Measurements from ENCODE around the gene GATA1. TPM values are rescaled to one million over a fixed set of nuclear protein-coding genes. Genes with fewer than 3 reads are reported as not detected.

Gene GATA1
- polyA plus RNA-seq, 1 of the 3 experiments (the other 2 are of a cell fraction) = not detected

- Histone ChIP-seq H3K4me1 (ENCODE audit: control insufficient read depth in 1 of 2, insufficient read depth in 2 of 2, low read depth in 1 of 2, low read length in 1 of 2) (peaks cover 4 to 10% of the 10 kb centered on the region in 2 experiments; a peak in 1 of 4 replicates), H3K9ac (peak within 1 kb of the TSS; percentile 89), H3K79me2 (ENCODE audit: insufficient read depth) (no peaks in the 10 kb centered on the region), H3K9me3 (no peaks in the 10 kb centered on the region), H3K36me3 (replicated peaks in 1 of 2; ENCODE audit: control insufficient read depth in 1 of 2, insufficient read depth in 2 of 2, low read length in 1 of 2) (no peaks in the 10 kb centered on the region), H3K27ac (ENCODE audit: low read depth in 2 of 2, low read length in 1 of 2) (peak within 1 kb of the TSS; percentile 94 to 95), H3F3A (replicated peaks; ENCODE audit: insufficient read depth) (no peaks in the 10 kb centered on the region), H2AFZ (ENCODE audit: low read depth) (peak within 1 kb of the TSS; percentile 88), H3K4me2 (peak within 1 kb of the TSS; percentile 68), H3K27me3 (ENCODE audit: insufficient read depth) (no peaks in the 10 kb centered on the region; the same call in 1 of the 2 replicates), H3K9me2 (no peaks in the 10 kb centered on the region), H3K4me3 (ENCODE audit: low read depth in 2 of 2, low read length in 1 of 2) (peak within 1 kb of the TSS; percentile 63 to 82), H4K20me1 (ENCODE audit: insufficient read depth) (no peaks in the 10 kb centered on the region)
- ChIA-PET CTCF (interaction anchor here (1.0 kb wide), 1 partner anchor 170 kb away, joined by 3 read pairs; no protein-coding TSS in a partner anchor), POLR2A (interaction anchor here (0.6 to 2.1 kb wide), 2 partner anchors 64 to 178 kb away, joined by 3 to 8 read pairs; no protein-coding TSS in a partner anchor)
- TF ChIP-seq, protein P1, sequence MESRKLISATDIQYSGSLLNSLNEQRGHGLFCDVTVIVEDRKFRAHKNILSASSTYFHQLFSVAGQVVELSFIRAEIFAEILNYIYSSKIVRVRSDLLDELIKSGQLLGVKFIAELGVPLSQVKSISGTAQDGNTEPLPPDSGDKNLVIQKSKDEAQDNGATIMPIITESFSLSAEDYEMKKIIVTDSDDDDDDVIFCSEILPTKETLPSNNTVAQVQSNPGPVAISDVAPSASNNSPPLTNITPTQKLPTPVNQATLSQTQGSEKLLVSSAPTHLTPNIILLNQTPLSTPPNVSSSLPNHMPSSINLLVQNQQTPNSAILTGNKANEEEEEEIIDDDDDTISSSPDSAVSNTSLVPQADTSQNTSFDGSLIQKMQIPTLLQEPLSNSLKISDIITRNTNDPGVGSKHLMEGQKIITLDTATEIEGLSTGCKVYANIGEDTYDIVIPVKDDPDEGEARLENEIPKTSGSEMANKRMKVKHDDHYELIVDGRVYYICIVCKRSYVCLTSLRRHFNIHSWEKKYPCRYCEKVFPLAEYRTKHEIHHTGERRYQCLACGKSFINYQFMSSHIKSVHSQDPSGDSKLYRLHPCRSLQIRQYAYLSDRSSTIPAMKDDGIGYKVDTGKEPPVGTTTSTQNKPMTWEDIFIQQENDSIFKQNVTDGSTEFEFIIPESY (IDR thresholded peaks at IDR 0.05; ENCODE audit: borderline replicate concordance, low read depth) = peak; percentile 92
- TF ChIP-seq, protein P2, sequence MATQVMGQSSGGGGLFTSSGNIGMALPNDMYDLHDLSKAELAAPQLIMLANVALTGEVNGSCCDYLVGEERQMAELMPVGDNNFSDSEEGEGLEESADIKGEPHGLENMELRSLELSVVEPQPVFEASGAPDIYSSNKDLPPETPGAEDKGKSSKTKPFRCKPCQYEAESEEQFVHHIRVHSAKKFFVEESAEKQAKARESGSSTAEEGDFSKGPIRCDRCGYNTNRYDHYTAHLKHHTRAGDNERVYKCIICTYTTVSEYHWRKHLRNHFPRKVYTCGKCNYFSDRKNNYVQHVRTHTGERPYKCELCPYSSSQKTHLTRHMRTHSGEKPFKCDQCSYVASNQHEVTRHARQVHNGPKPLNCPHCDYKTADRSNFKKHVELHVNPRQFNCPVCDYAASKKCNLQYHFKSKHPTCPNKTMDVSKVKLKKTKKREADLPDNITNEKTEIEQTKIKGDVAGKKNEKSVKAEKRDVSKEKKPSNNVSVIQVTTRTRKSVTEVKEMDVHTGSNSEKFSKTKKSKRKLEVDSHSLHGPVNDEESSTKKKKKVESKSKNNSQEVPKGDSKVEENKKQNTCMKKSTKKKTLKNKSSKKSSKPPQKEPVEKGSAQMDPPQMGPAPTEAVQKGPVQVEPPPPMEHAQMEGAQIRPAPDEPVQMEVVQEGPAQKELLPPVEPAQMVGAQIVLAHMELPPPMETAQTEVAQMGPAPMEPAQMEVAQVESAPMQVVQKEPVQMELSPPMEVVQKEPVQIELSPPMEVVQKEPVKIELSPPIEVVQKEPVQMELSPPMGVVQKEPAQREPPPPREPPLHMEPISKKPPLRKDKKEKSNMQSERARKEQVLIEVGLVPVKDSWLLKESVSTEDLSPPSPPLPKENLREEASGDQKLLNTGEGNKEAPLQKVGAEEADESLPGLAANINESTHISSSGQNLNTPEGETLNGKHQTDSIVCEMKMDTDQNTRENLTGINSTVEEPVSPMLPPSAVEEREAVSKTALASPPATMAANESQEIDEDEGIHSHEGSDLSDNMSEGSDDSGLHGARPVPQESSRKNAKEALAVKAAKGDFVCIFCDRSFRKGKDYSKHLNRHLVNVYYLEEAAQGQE (IDR thresholded peaks at IDR 0.05; ENCODE audit: low read depth, low read length) = no peak
- peak; percentile 98 for TF ChIP-seq CHD2 (IDR thresholded peaks at IDR 0.05; ENCODE audit: low read length, partially characterized antibody)
- TF ChIP-seq RFX5 (IDR thresholded peaks at IDR 0.05; ENCODE audit: low read length) = no peak
- TF ChIP-seq JUND (IDR thresholded peaks at IDR 0.05) = no peak
- TF ChIP-seq GATA2 (CRISPR knock-in tag; IDR thresholded peaks at IDR 0.05) = no peak
- TF ChIP-seq FOSL2 (IDR thresholded peaks at IDR 0.05; ENCODE audit: borderline replicate concordance, low read depth) = no peak
- TF ChIP-seq NFIC (IDR thresholded peaks at IDR 0.05; ENCODE audit: borderline replicate concordance) = no peak
- no peak for TF ChIP-seq IRF3 (IDR thresholded peaks at IDR 0.05; ENCODE audit: low read depth, low read length)
- TF ChIP-seq TAF1 (IDR thresholded peaks at IDR 0.05; ENCODE audit: borderline replicate concordance, low read depth, low read length) = no peak
- TF ChIP-seq RCOR1 (IDR thresholded peaks at IDR 0.05; ENCODE audit: low read length) = no peak
- TF ChIP-seq NRF1 (IDR thresholded peaks at IDR 0.05; ENCODE audit: low read depth, low read length) = peak; percentile 40
- TF ChIP-seq POLR2AphosphoS5 (IDR thresholded peaks at IDR 0.05; ENCODE audit: low read depth, low read length) = peak; percentile 58; the same call in 1 of the 2 replicates
- TF ChIP-seq SMC3 (IDR thresholded peaks at IDR 0.05; ENCODE audit: low read depth, low read length) = no peak
- TF ChIP-seq, protein P3, sequence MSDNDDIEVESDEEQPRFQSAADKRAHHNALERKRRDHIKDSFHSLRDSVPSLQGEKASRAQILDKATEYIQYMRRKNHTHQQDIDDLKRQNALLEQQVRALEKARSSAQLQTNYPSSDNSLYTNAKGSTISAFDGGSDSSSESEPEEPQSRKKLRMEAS (IDR thresholded peaks at IDR 0.05; ENCODE audit: low read depth) = no peak
- TF ChIP-seq CTCF (IDR thresholded peaks at IDR 0.05) = no peak
- TF ChIP-seq YY1 (IDR thresholded peaks at IDR 0.05; ENCODE audit: low read depth) = no peak
- 0 out of 2 replicates have a peak, but pooled peaks have one; percentile 20 for TF ChIP-seq MXI1 (IDR thresholded peaks at IDR 0.05; ENCODE audit: low read depth, low read length)
- peak; percentile 89 for DNase-seq
- WGBS (ENCODE audit: low lambda C conversion rate) = 28% methylated on average over 40 of the region's 89 CpGs
Measured at GRCh38 chrX:48801280-48802088, 15.1 kb downstream of the GATA1 start, which contains the start of gene HDAC6. Gene HDAC6, plus strand, starts transcription at chrX:48802067. Its CDS starts 626 bp downstream, at chrX:48802693.
